ENCODE measurements around the gene RSBN1.

DNA sequence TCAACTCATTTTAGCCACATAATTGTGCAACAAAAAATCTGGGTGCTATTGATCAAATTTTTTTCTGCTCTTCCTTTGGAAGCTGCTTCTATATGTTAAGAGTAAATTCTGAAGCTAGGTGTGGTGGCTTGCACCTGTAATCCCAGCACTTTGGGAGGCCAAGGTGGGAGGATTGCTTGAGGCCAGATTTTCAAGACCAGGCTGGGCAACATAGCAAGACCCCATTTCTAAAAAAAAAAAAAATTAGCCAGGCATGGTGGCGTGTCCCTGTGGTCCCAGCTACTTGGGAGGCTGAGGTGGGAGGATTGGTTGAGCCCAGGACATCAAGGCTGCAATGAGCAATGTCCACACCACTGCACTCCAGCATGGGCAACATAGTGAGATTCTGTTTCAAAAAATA, 24.3 kb upstream of the RSBN1 start:
- no peak for TF ChIP-seq CTCF (IDR thresholded peaks at IDR 0.05)
- TF ChIP-seq POLR2A (IDR thresholded peaks at IDR 0.05), result no peak

Data from lower leg skin (tissue), 3 donors.